ENCODE measurements around the gene NRN1L. TPM values are rescaled to one million over a fixed set of nuclear protein-coding genes. Genes with fewer than 3 reads are reported as not detected.
A peak's percentile ranks its signal among the peaks of the same experiment; 100 is the strongest.

NRN1L gene
- total and polyA plus RNA-seq, 12 donors, result 0.72 to 28.2 (median 1.3) TPM; not detected in 2

GRCh38 chr16:67935402-67936123 lies 50.9 kb downstream of the NRN1L start:
- intact Hi-C loops (cut with DNase I), result no loop called here
- Histone ChIP-seq H3K4me1 (replicated peaks in 1 of 2) (peaks cover 8 to 19% of the 10 kb centered on the region in 2 donors), H3K27me3 (no peaks in the 10 kb centered on the region), H3K27ac (peak overlapping the region; percentile 82 to 98 (median 90)), H3K36me3 (replicated peaks in 1 of 2) (peaks cover 0 to 18% of the 10 kb centered on the region in 2 donors), H3K4me3 (peak overlapping the region; percentile 78 to 99 (median 92)), H3K9me3 (replicated peaks in 1 of 3) (no peaks in the 10 kb centered on the region)
- 1 to 4% (median 2%) methylated on average over 15 to 55 of the region's 55 CpGs for WGBS, 4 donors
- peak in 1 of 6 experiments; percentile 22 for TF ChIP-seq CTCF (IDR thresholded peaks at IDR 0.05)
- peak; percentile 46 to 71 for TF ChIP-seq POLR2A (IDR thresholded peaks at IDR 0.05)
- peak; percentile 95 to 98 (median 97) for DNase-seq

Small RNA genes within 50 kb of the gene (small RNA-seq; reads per million reads assigned to genes)
- gene AC040162.2 (0 reads per million in 2 donors), gene NRN1L (0 reads per million in 2 donors)

Other genes starting within 250 kb of the NRN1L start
- 1 to 10 TPM in 5 of 9 donors, under 1 TPM in 4; 0.24 to 2.5 (median 1.0) TPM for gene CARMIL2, start 239.7 kb upstream of the NRN1L start, total RNA-seq
- gene CARMIL2, start 239.7 kb upstream of the NRN1L start, polyA plus RNA-seq, result 10 to 100 TPM in 1 of 3 donors, 1 to 10 TPM in 1, under 1 TPM in 1; 0.35 to 18.5 (median 4.1) TPM
- 10 to 100 TPM in 8 of 9 donors, 1 to 10 TPM in 1; 9.2 to 47.0 (median 18.7) TPM for gene ACD, start 224.6 kb upstream of the NRN1L start, total RNA-seq
- 10 to 100 TPM in 2 of 3 donors, 1 to 10 TPM in 1; 7.3 to 26.5 (median 24.3) TPM for gene ACD, start 224.6 kb upstream of the NRN1L start, polyA plus RNA-seq
- 10 to 100 TPM in 4 of 9 donors, 1 to 10 TPM in 5; 1.9 to 49.1 (median 9.3) TPM for gene PARD6A, start 223.9 kb upstream of the NRN1L start, total RNA-seq
- gene PARD6A, start 223.9 kb upstream of the NRN1L start, polyA plus RNA-seq, result 1 to 10 TPM; 1.5 to 9.3 (median 6.7) TPM
- 10 to 100 TPM in 8 of 9 donors, 1 to 10 TPM in 1; 8.8 to 69.8 (median 18.1) TPM for gene ENKD1, start 218.1 kb upstream of the NRN1L start, total RNA-seq
- 100 to 1,000 TPM in 1 of 3 donors, 10 to 100 TPM in 1, 1 to 10 TPM in 1; 3.0 to 113 (median 72.5) TPM for gene ENKD1, start 218.1 kb upstream of the NRN1L start, polyA plus RNA-seq
- 10 to 100 TPM in 4 of 9 donors, 1 to 10 TPM in 5; 4.1 to 17.9 (median 7.8) TPM for gene C16orf86, start 218.1 kb upstream of the NRN1L start, total RNA-seq
- gene C16orf86, start 218.1 kb upstream of the NRN1L start, polyA plus RNA-seq, result 10 to 100 TPM in 1 of 3 donors, 1 to 10 TPM in 1, under 1 TPM in 1; 0.57 to 14.4 (median 8.2) TPM
- gene GFOD2, start 165.6 kb upstream of the NRN1L start, total RNA-seq, result 10 to 100 TPM; 14.2 to 43.5 (median 17.8) TPM
- gene GFOD2, start 165.6 kb upstream of the NRN1L start, polyA plus RNA-seq, result 10 to 100 TPM; 16.0 to 16.7 (median 16.7) TPM
- 10 to 100 TPM in 7 of 9 donors, 1 to 10 TPM in 2; 9.4 to 74.1 (median 23.1) TPM for gene RANBP10, start 78.3 kb upstream of the NRN1L start, total RNA-seq
- 10 to 100 TPM; 19.1 to 45.8 (median 20.1) TPM for gene RANBP10, start 78.3 kb upstream of the NRN1L start, polyA plus RNA-seq
- 1 to 10 TPM in 8 of 9 donors, under 1 TPM in 1; 0.72 to 3.6 (median 2.1) TPM for gene TSNAXIP1, start 78.0 kb upstream of the NRN1L start, total RNA-seq
- 10 to 100 TPM in 2 of 3 donors, 1 to 10 TPM in 1; 2.2 to 18.7 (median 15.7) TPM for gene TSNAXIP1, start 78.0 kb upstream of the NRN1L start, polyA plus RNA-seq
- gene THAP11, start 42.6 kb upstream of the NRN1L start, total RNA-seq, result 10 to 100 TPM; 19.9 to 85.6 (median 34.3) TPM
- gene THAP11, start 42.6 kb upstream of the NRN1L start, polyA plus RNA-seq, result 1 to 10 TPM; 8.4 to 8.6 (median 8.5) TPM
- gene NUTF2, start 38.0 kb upstream of the NRN1L start, total RNA-seq, result 100 to 1,000 TPM in 2 of 9 donors, 10 to 100 TPM in 7; 30.0 to 201 (median 79.5) TPM
- 100 to 1,000 TPM; 131 to 170 (median 134) TPM for gene NUTF2, start 38.0 kb upstream of the NRN1L start, polyA plus RNA-seq
- 10 to 100 TPM; 18.1 to 58.6 (median 33.6) TPM for gene CENPT, start 37.2 kb upstream of the NRN1L start, total RNA-seq
- gene CENPT, start 37.2 kb upstream of the NRN1L start, polyA plus RNA-seq, result 100 to 1,000 TPM in 2 of 3 donors, 10 to 100 TPM in 1; 15.8 to 250 (median 126) TPM
- gene EDC4, start 11.8 kb upstream of the NRN1L start, total RNA-seq, result 10 to 100 TPM; 34.0 to 70.8 (median 48.8) TPM
- gene EDC4, start 11.8 kb upstream of the NRN1L start, polyA plus RNA-seq, result 100 to 1,000 TPM in 1 of 3 donors, 10 to 100 TPM in 2; 57.8 to 115 (median 73.3) TPM
- 10 to 100 TPM; 19.9 to 43.7 (median 26.3) TPM for gene PSKH1, start 8.4 kb downstream of the NRN1L start, total RNA-seq
- gene PSKH1, start 8.4 kb downstream of the NRN1L start, polyA plus RNA-seq, result 10 to 100 TPM in 2 of 3 donors, 1 to 10 TPM in 1; 9.5 to 18.2 (median 15.4) TPM
- gene CTRL, start 47.0 kb downstream of the NRN1L start, total RNA-seq, result 1 to 10 TPM in 4 of 9 donors, under 1 TPM in 4, not detected in 1; 0.26 to 2.2 (median 1.0) TPM
- gene CTRL, start 47.0 kb downstream of the NRN1L start, polyA plus RNA-seq, result 1 to 10 TPM in 2 of 3 donors, under 1 TPM in 1; 0.09 to 4.6 (median 3.2) TPM
- gene PSMB10, start 52.0 kb downstream of the NRN1L start, total RNA-seq, result 10 to 100 TPM; 42.0 to 71.9 (median 61.0) TPM
- 100 to 1,000 TPM in 2 of 3 donors, 10 to 100 TPM in 1; 12.6 to 315 (median 305) TPM for gene PSMB10, start 52.0 kb downstream of the NRN1L start, polyA plus RNA-seq
- gene LCAT, start 59.2 kb downstream of the NRN1L start, total RNA-seq, result 10 to 100 TPM in 4 of 9 donors, 1 to 10 TPM in 5; 4.1 to 27.6 (median 9.4) TPM
- gene LCAT, start 59.2 kb downstream of the NRN1L start, polyA plus RNA-seq, result 100 to 1,000 TPM in 1 of 3 donors, 10 to 100 TPM in 1, 1 to 10 TPM in 1; 3.0 to 240 (median 91.1) TPM
- 100 to 1,000 TPM in 1 of 9 donors, 10 to 100 TPM in 8; 15.4 to 101 (median 72.9) TPM for gene SLC12A4, start 83.8 kb downstream of the NRN1L start, total RNA-seq
- gene SLC12A4, start 83.8 kb downstream of the NRN1L start, polyA plus RNA-seq, result 100 to 1,000 TPM in 1 of 3 donors, 10 to 100 TPM in 2; 39.6 to 111 (median 47.0) TPM
- under 1 TPM in 1 of 9 donors, not detected in 8; 0.11 TPM for gene DPEP3, start 95.6 kb downstream of the NRN1L start, total RNA-seq
- gene DPEP3, start 95.6 kb downstream of the NRN1L start, polyA plus RNA-seq, result under 1 TPM; 0.07 to 0.32 (median 0.11) TPM
- gene DPEP2, start 114.6 kb downstream of the NRN1L start, total RNA-seq, result 1 to 10 TPM in 6 of 9 donors, under 1 TPM in 3; 0.35 to 2.0 (median 1.5) TPM
- 1 to 10 TPM in 2 of 3 donors, under 1 TPM in 1; 0.27 to 8.4 (median 1.2) TPM for gene DPEP2, start 114.6 kb downstream of the NRN1L start, polyA plus RNA-seq
- gene DPEP2NB, start 131.0 kb downstream of the NRN1L start, total RNA-seq, result not detected
- gene DPEP2NB, start 131.0 kb downstream of the NRN1L start, polyA plus RNA-seq, result not detected
- gene DDX28, start 138.3 kb downstream of the NRN1L start, total RNA-seq, result 10 to 100 TPM in 7 of 9 donors, 1 to 10 TPM in 2; 6.4 to 18.4 (median 13.7) TPM
- gene DDX28, start 138.3 kb downstream of the NRN1L start, polyA plus RNA-seq, result 10 to 100 TPM in 1 of 3 donors, 1 to 10 TPM in 2; 6.8 to 13.0 (median 9.1) TPM
- 10 to 100 TPM in 6 of 9 donors, 1 to 10 TPM in 3; 6.3 to 25.3 (median 13.1) TPM for gene DUS2, start 138.4 kb downstream of the NRN1L start, total RNA-seq
- 10 to 100 TPM in 2 of 3 donors, 1 to 10 TPM in 1; 7.1 to 13.2 (median 10.1) TPM for gene DUS2, start 138.4 kb downstream of the NRN1L start, polyA plus RNA-seq
- gene NFATC3, start 200.5 kb downstream of the NRN1L start, total RNA-seq, result 10 to 100 TPM; 26.6 to 81.2 (median 36.2) TPM
- 10 to 100 TPM in 2 of 3 donors, 1 to 10 TPM in 1; 6.6 to 20.3 (median 11.6) TPM for gene NFATC3, start 200.5 kb downstream of the NRN1L start, polyA plus RNA-seq

Measured in adrenal gland (tissue), 12 donors.